ENCODE results near the gene HMX2. TPM values are rescaled to one million over a fixed set of nuclear protein-coding genes. Genes with fewer than 3 reads are reported as not detected.

HMX2 gene, protein sequence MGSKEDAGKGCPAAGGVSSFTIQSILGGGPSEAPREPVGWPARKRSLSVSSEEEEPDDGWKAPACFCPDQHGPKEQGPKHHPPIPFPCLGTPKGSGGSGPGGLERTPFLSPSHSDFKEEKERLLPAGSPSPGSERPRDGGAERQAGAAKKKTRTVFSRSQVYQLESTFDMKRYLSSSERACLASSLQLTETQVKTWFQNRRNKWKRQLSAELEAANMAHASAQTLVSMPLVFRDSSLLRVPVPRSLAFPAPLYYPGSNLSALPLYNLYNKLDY
- total RNA-seq: not detected in 2 replicates

DNA sequence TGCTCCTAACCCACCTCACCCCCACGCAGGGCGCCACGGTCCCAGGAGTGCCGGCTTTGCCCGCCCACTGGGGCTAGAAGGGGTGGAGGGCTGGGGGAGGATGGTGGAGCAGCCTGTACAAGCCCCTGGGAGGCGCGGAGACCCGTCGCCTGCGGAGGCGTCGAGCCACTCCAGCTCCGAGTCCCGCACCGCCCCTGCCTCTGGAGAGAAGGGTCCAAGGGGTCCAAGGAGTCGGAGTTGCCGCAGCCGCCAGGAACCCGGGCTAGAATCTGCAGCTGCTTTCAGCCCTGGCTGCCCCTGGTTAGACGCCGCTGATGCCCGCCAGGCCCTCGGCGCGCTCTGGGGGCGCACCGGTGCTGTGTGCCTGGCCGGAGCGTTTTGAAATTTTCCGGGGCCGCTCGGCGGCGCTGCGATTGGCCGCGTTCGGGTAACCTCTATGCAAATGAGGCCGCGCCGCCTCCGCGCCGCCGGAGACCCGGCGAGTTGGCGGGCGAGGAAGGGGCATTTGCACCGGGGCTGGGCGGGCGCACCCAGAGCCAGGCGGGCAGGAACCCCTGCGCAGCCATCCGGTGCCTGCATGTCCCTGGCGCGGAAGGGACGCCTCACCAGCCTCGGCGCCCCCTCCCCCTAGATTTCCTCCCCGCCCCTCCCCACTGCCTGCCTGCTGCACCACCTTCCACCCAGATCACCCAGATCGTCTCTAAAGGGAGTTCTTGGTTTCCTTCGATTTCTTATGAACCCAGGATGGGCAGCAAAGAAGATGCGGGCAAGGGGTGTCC lies at the start of gene HMX2:
HMX2 (plus strand) TSS at position 502 of the 779 bp plus-strand sequence; CDS start at position 745, 243 bp downstream.

GRCh38 chr10:123135415-123136141 lies 12.4 kb upstream of the HMX2 start, which contains the start of gene HMX3:
Gene HMX3 (plus strand): TSS chr10:123135970. CDS start chr10:123136051, 81 bp downstream.

GRCh38 chr10:123154092-123154710 lies 6.3 kb downstream of the HMX2 start, which contains the start of gene BUB3:
Gene BUB3 (plus strand): TSS chr10:123154402. CDS start chr10:123154918, 516 bp downstream.

Other genes starting within 250 kb of the HMX2 start
- not detected in 2 replicates for gene FAM24A, start 237.5 kb upstream of the HMX2 start, total RNA-seq
- 6.0 and 7.2 TPM in 2 replicates for gene C10orf88, start 193.9 kb upstream of the HMX2 start, total RNA-seq
- 2.8 and 6.7 TPM in 2 replicates for gene PSTK, start 167.7 kb upstream of the HMX2 start, total RNA-seq
- gene IKZF5, start 139.3 kb upstream of the HMX2 start, total RNA-seq: 2.0 and 2.9 TPM in 2 replicates
- gene ACADSB, start 139.1 kb upstream of the HMX2 start, total RNA-seq: 3.3 and 3.7 TPM in 2 replicates
- not detected in 2 replicates for gene HMX3, start 12.2 kb upstream of the HMX2 start, total RNA-seq
- gene BUB3, start 6.3 kb downstream of the HMX2 start, total RNA-seq: 99.0 and 238 TPM in 2 replicates

All from mesangial cell (primary cell).